Heart left ventricle (tissue), 16 donors: ENCODE measurements around the gene NIPAL3. TPM values are rescaled to one million over a fixed set of nuclear protein-coding genes. Genes with fewer than 3 reads are reported as not detected.

Source experiments
- ATAC-seq, 4 donors: fragments of 200-7000 bp; cut with Tn5 transposase; one replicate each; pipeline ENCODE4 v1.9.1; 2020 to 2022; ENCODE audit warnings: moderate library complexity in 4 of 4, mild to moderate bottlenecking in 3 of 4, moderate number of reproducible peaks in 1 of 4
- DNase-seq, 5 donors: peaks; one replicate each; pipeline ENCODE4 v3.0.0-alpha.2; 2020
- H3K27ac ChIP-seq, 12 donors: fragments of 200-600 bp; sonication (generic) in 4 of 12; one replicate each; pipeline versions ENCODE4 v1.5.0 to v1.8.0; 2016 to 2022; ENCODE audit warnings: mild to moderate bottlenecking in 2 of 12
- H3K27me3 ChIP-seq, 9 donors: fragments of 200-600 bp; sonication (generic) in 2 of 9; one replicate each; pipeline versions ENCODE4 v1.5.1 to v1.8.0; 2016 to 2022; ENCODE audit warnings: mild to moderate bottlenecking in 3 of 9
- H3K36me3 ChIP-seq, 9 donors: fragments of 200-600 bp; sonication (generic) in 2 of 9; one replicate each; pipeline versions ENCODE4 v1.5.0 to v1.8.0; 2018 to 2022; ENCODE audit warnings: mild to moderate bottlenecking in 2 of 9
- H3K4me1 ChIP-seq, 12 donors: fragments of 200-600 bp; sonication (generic) in 4 of 12; one replicate each; pipeline versions ENCODE4 v1.5.0 to v1.8.0; 2016 to 2022; ENCODE audit warnings: mild to moderate bottlenecking in 3 of 12
- H3K4me3 ChIP-seq, 12 donors: fragments of 200-600 bp; sonication (generic) in 4 of 12; one replicate each; pipeline versions ENCODE4 v1.5.0 to v1.8.0; 2017 to 2022; ENCODE audit warnings: mild to moderate bottlenecking in 9 of 12, moderate library complexity in 4 of 12
- H3K9me3 ChIP-seq, 12 donors: fragments of 200-600 bp; sonication (generic) in 4 of 12; one replicate each; pipeline versions ENCODE4 v1.5.0 to v1.8.0; 2016 to 2022; ENCODE audit warnings: mild to moderate bottlenecking in 1 of 12
- POLR2A ChIP-seq, 2 donors: fragments of 450-650 bp; IDR thresholded peaks; one replicate each; pipeline ENCODE4 v1.6.1; 2017; ENCODE audit warnings: antibody characterized with exemption in 2 of 2, mild to moderate bottlenecking in 2 of 2, moderate library complexity in 2 of 2
- WGBS, 4 donors: extraction: QIAGEN DNeasy Blood & Tissue Kit in 2 of 4; methylation state at CpG; one replicate each; pipeline versions ENCODE4 v1.1.5 to v1.1.7; 2013 to 2018; 5-methylcytosine and 5-hydroxymethylcytosine counted together
- intact Hi-C, 10 donors: fragments of 100-400 bp; cut with DNase I; formaldehyde crosslinking; loops; one replicate each; pipeline versions ENCODE4 v1.11.1 to v1.14.2; 2022
- polyA plus RNA-seq, 2 donors: library from polyadenylated mRNA; stranded (reverse); fragments of 200-250 nt; gene quantifications; one replicate each; pipeline ENCODE4 v1.2.3, GENCODE V29; 2013
- total RNA-seq, 9 donors: library from RNA; depleted of rRNA in 2 of 9; stranded (reverse); fragments of >200 nt in 2 of 9; fragmentation: NEBNext Ultra II Directional in 3 of 9; extraction: Animal tissue kit (Norgen Biotek cat#: 25700) in 3 of 9; gene quantifications; one replicate each; pipeline versions ENCODE4 v1.1.0 to v1.2.4, GENCODE V29; 2016 to 2023
- TF ChIP-seq, protein P1 (sequence below), 12 donors: fragments of 200-600 bp; sonication (generic) in 4 of 12; IDR thresholded peaks; one replicate each; pipeline versions ENCODE4 v1.5.0 to v1.8.0; 2018 to 2022; ENCODE audit warnings: antibody characterized with exemption in 12 of 12, mild to moderate bottlenecking in 5 of 12
- donor health status: ischemic (EF 13 %, LVEDD 7.1; RV severe dilation, severe dysfunction).
- donor health status: healthy with polysubstance abuse.
- donor health status: DM: no; HTN: yes; CAD: no.
- donor health status: DM: no; HTN: no; CAD: no.
- donor health status: ischemic (EF 25% LVEDD 6.9; RV normal size, moderate dysfunction).
- donor health status: ischemic (EF 25% LVEDD 5.7; RV mildly dilated, moderate dysfunction).
- donor health status: healthy.
- donor health status: DM: yes; HTN: yes; CAD: no.
- donor health status: ischemic (EF 35%, LVEDD 5.7; RV mildly dilated, moderate dysfunction).
- donor health status: nonischemic (EF 11% LVEDD 7.7; RV severe dilation, severe dysfunction).
- donor health status: DM: yes; HTN: yes; CAD: no.
- donor health status: PGD.
- donor health status: ischemic (EF 29% LVEDD 5.4; RV normal size, mild dysfunction).
- donor health status: nonischemic (EF 23%, LVEDD 6.1; RV moderate dilation, normal function).

NIPAL3 gene
- total and polyA plus RNA-seq, 11 donors = 9.8 to 48.3 (median 27.8) TPM

DNA sequence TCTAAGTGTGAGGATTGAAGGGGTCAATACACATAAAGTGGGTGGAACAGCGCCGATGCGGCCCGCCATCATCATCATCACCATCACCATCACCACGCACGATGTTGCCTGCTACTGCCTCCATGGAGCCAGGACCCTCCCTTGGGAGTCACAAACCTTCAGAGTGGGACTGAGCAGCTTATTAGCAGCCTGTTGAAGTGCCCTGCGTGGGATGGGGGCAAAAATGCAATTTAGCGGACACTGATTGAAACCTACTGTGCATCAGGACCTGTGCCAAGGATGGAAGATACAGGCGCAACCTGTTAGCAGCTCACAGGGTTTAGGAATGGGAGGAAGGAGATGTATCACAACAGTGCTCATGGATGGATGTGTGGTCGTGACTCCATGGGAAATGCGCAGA lies 28.7 kb upstream of the NIPAL3 start:
- WGBS, 4 donors = 92 to 95% (median 93%) methylated on average over 11 of the region's 11 CpGs
- Histone ChIP-seq H3K36me3 (peaks cover 0 to 16% (median 0%) of the 10 kb centered on the region in 9 donors), H3K4me3 (no peak overlapping the region), H3K9me3 (no peaks in the 10 kb centered on the region), H3K4me1 (peaks cover 0 to 32% (median 10%) of the 10 kb centered on the region in 12 donors), H3K27me3 (no peaks in the 10 kb centered on the region), H3K27ac (no peak overlapping the region)
- intact Hi-C loops = loop anchor here in 1 of 10 donors (5.0 to 10.0 kb wide), 2 partner anchors 60 to 92 kb away; no protein-coding TSS in a partner anchor
- TF ChIP-seq, protein P1, sequence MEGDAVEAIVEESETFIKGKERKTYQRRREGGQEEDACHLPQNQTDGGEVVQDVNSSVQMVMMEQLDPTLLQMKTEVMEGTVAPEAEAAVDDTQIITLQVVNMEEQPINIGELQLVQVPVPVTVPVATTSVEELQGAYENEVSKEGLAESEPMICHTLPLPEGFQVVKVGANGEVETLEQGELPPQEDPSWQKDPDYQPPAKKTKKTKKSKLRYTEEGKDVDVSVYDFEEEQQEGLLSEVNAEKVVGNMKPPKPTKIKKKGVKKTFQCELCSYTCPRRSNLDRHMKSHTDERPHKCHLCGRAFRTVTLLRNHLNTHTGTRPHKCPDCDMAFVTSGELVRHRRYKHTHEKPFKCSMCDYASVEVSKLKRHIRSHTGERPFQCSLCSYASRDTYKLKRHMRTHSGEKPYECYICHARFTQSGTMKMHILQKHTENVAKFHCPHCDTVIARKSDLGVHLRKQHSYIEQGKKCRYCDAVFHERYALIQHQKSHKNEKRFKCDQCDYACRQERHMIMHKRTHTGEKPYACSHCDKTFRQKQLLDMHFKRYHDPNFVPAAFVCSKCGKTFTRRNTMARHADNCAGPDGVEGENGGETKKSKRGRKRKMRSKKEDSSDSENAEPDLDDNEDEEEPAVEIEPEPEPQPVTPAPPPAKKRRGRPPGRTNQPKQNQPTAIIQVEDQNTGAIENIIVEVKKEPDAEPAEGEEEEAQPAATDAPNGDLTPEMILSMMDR (IDR thresholded peaks at IDR 0.05) = no peak
- no peak for TF ChIP-seq POLR2A (IDR thresholded peaks at IDR 0.05)
- DNase-seq (no peak), ATAC-seq (no peak)

DNA sequence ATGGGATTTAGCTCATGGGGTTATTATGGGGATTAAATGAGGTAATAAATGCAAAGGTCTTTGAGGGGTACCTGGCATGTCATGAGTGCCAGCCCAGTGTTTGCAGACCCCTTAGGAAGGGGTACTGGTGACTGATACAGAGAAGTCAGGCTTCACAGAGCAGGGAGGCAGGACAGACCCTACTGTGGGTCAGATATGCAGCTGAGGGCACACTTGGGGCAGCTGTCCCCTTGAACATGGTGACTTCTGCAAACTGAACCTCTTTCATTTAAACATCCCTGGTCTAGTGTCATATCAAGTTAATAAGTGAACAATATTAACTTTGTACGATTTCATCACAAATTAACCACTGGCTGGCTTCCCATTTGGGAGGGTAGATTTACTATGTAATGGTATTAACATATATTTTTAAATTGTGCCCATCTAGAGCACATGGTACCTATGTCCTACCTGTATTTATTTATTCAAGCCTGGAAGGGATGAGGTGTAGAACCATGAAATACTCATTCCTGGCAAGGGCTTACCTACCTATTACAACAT lies 27.9 kb upstream of the NIPAL3 start:
- WGBS, 4 donors = 70 to 93% (median 89%) methylated on average over 1 of the region's 1 CpG
- no peak for ATAC-seq
- TF ChIP-seq POLR2A (IDR thresholded peaks at IDR 0.05) = no peak
- TF ChIP-seq, protein P1 (IDR thresholded peaks at IDR 0.05) = no peak

DNA sequence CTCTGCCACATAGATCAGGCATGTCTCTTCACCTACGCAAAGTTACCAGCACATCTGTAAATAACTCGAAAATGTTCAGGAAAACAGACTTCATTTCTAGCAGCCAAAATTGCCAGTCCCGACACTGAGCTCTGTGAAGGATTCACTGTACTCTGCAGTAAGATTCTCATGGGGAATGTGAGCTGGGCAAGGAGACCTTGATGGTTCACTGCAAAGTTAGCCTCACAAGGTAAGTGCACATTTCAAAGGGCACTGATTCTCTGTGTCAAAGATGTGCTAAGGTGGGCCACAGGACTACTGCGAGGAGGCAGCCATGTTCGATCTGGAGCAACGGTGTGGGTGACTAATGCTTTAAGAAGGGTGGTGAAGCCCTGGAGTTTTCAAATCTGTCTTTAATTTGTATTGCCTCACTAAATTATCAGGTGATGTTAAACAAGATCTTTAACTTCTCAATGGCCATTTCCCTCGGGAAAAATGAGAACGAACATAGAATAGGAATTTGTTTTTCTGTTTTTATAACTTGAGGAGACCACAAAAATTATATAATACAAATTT lies 27.2 kb upstream of the NIPAL3 start:
- H3K36me3 ChIP-seq = peaks cover 0 to 3% (median 0%) of the 10 kb centered on the region in 9 donors
- DNase-seq = no peak
- no peak overlapping the region for H3K4me3 ChIP-seq
- ATAC-seq = no peak
- no peaks in the 10 kb centered on the region for H3K27me3 ChIP-seq
- TF ChIP-seq, protein P1 (IDR thresholded peaks at IDR 0.05) = no peak
- no peak for TF ChIP-seq POLR2A (IDR thresholded peaks at IDR 0.05)
- no peak overlapping the region for H3K27ac ChIP-seq
- 88 to 97% (median 94%) methylated on average over 8 of the region's 8 CpGs for WGBS, 4 donors
- intact Hi-C loops = loop anchor here in 1 of 10 donors (5.0 to 10.0 kb wide), 2 partner anchors 61 to 94 kb away; no protein-coding TSS in a partner anchor
- H3K9me3 ChIP-seq = no peaks in the 10 kb centered on the region
- peaks cover 0 to 39% (median 15%) of the 10 kb centered on the region in 12 donors for H3K4me1 ChIP-seq

More for the DNA sequence above, 27.9 kb upstream of the NIPAL3 start:
- Histone ChIP-seq H3K9me3 (no peaks in the 10 kb centered on the region), H3K4me1 (peaks cover 0 to 39% (median 15%) of the 10 kb centered on the region in 12 donors), H3K36me3 (peaks cover 0 to 9% (median 0%) of the 10 kb centered on the region in 9 donors), H3K27ac (no peak overlapping the region), H3K27me3 (no peaks in the 10 kb centered on the region), H3K4me3 (no peak overlapping the region)
- DNase-seq = no peak
- intact Hi-C loops = loop anchor here in 1 of 10 donors (5.0 to 10.0 kb wide), 2 partner anchors 60 to 93 kb away; no protein-coding TSS in a partner anchor

DNA sequence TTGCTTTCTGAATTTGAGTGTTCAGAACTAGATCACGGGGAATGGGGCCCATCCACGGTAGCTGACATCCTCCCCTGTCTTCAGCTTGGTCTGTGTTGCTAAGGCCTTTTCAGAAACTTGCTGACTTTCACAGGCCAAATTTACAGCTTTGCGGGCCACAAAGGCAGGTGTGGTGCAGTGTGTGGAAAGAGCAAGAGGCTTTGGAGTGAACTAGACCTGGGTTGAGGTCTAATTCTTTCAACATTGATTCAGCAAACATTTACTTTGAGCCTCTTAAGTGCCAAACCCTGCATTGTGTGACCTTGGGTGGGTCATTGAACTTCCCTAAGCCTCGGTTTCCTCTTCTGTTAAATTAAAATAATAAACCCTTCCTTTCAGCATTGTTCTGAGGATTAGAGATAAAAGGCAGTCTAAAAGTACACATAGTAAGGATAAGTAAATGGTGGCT lies 26.3 kb upstream of the NIPAL3 start:
- intact Hi-C loops = loop anchor here in 1 of 10 donors (5.0 to 10.0 kb wide), 2 partner anchors 62 to 94 kb away; no protein-coding TSS in a partner anchor
- H3K36me3 ChIP-seq = no peaks in the 10 kb centered on the region
- H3K27me3 ChIP-seq = no peaks in the 10 kb centered on the region
- DNase-seq = no peak
- H3K4me1 ChIP-seq = peaks cover 0 to 32% (median 15%) of the 10 kb centered on the region in 12 donors
- no peak overlapping the region for H3K27ac ChIP-seq
- no peak for TF ChIP-seq POLR2A (IDR thresholded peaks at IDR 0.05)
- TF ChIP-seq, protein P1 (IDR thresholded peaks at IDR 0.05) = no peak
- no peak for ATAC-seq
- WGBS, 4 donors = 90 to 96% (median 92%) methylated on average over 4 of the region's 4 CpGs
- no peaks in the 10 kb centered on the region for H3K9me3 ChIP-seq
- H3K4me3 ChIP-seq = no peak overlapping the region
